Measurements from ENCODE around the gene TTC12. TPM values are rescaled to one million over a fixed set of nuclear protein-coding genes. Genes with fewer than 3 reads are reported as not detected.

Gene TTC12
- total and polyA plus RNA-seq, 9 donors, result 8.1 to 32.5 (median 25.8) TPM

DNA sequence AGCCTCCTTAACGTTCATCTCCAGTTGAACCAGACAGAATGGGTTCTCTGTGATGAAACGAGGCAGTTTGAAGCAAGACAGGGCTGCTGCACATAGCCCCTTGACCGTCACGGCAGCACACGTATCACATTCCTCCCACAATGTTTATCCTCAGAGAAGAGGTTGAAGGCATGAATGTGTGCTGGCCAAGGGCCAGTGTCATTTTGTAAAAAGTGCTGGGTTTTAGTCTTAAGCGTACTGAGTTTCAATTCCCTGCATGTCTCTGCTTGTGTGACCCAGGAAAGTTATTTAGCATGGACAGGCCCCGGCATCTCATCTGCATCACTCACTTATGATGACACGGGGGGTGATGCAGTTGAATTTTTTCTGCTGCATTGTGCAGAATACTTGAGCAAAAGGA, 31.6 kb downstream of the TTC12 start:
- TF ChIP-seq POLR2A (IDR thresholded peaks at IDR 0.05) (no peak), EP300 (IDR thresholded peaks at IDR 0.05) (no peak)
- TF ChIP-seq, protein P1, sequence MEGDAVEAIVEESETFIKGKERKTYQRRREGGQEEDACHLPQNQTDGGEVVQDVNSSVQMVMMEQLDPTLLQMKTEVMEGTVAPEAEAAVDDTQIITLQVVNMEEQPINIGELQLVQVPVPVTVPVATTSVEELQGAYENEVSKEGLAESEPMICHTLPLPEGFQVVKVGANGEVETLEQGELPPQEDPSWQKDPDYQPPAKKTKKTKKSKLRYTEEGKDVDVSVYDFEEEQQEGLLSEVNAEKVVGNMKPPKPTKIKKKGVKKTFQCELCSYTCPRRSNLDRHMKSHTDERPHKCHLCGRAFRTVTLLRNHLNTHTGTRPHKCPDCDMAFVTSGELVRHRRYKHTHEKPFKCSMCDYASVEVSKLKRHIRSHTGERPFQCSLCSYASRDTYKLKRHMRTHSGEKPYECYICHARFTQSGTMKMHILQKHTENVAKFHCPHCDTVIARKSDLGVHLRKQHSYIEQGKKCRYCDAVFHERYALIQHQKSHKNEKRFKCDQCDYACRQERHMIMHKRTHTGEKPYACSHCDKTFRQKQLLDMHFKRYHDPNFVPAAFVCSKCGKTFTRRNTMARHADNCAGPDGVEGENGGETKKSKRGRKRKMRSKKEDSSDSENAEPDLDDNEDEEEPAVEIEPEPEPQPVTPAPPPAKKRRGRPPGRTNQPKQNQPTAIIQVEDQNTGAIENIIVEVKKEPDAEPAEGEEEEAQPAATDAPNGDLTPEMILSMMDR (IDR thresholded peaks at IDR 0.05), result no peak
- DNase-seq, result no peak
- no peak overlapping the region for H3K27ac ChIP-seq
- H3K9me3 ChIP-seq, result no peaks in the 10 kb centered on the region
- no peaks in the 10 kb centered on the region for H3K27me3 ChIP-seq
- WGBS, 3 donors, result 45 to 60% (median 45%) methylated on average over 8 of the region's 8 CpGs
- no peaks in the 10 kb centered on the region for H3K36me3 ChIP-seq
- intact Hi-C loops (cut with DNase I), result no loop called here
- H3K4me3 ChIP-seq, result no peak overlapping the region
- no peaks in the 10 kb centered on the region for H3K4me1 ChIP-seq (ENCODE audit: insufficient read depth)

DNA sequence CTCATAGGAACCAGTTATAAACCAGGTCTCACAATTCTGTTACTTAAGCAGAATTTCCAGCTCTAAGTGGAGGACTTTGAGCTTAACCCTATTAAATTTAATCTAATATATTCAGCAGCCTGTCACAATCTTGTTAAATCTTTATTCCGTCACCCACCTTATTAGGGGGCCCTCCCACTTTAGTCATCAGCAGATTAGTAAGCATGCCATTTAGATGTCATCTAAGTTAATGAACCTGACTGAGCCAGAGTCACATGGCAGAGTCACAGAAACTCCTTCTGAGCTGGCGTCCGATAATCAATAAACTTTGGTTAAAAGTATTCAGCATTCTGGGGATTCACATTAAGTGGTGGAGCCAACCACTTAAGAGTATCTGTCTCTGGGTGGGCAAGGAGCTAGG, 35.1 kb downstream of the TTC12 start:
- Histone ChIP-seq H3K4me3 (no peak overlapping the region), H3K9me3 (no peaks in the 10 kb centered on the region), H3K36me3 (no peaks in the 10 kb centered on the region), H3K27me3 (no peaks in the 10 kb centered on the region), H3K27ac (no peak overlapping the region), H3K4me1 (ENCODE audit: insufficient read depth) (no peaks in the 10 kb centered on the region)
- intact Hi-C loops (cut with DNase I), result no loop called here
- WGBS, 3 donors, result 94 to 97% (median 97%) methylated on average over 3 of the region's 3 CpGs
- TF ChIP-seq, protein P1 (IDR thresholded peaks at IDR 0.05), result no peak
- TF ChIP-seq EP300 (IDR thresholded peaks at IDR 0.05) (no peak), POLR2A (IDR thresholded peaks at IDR 0.05) (no peak)
- no peak for DNase-seq

DNA sequence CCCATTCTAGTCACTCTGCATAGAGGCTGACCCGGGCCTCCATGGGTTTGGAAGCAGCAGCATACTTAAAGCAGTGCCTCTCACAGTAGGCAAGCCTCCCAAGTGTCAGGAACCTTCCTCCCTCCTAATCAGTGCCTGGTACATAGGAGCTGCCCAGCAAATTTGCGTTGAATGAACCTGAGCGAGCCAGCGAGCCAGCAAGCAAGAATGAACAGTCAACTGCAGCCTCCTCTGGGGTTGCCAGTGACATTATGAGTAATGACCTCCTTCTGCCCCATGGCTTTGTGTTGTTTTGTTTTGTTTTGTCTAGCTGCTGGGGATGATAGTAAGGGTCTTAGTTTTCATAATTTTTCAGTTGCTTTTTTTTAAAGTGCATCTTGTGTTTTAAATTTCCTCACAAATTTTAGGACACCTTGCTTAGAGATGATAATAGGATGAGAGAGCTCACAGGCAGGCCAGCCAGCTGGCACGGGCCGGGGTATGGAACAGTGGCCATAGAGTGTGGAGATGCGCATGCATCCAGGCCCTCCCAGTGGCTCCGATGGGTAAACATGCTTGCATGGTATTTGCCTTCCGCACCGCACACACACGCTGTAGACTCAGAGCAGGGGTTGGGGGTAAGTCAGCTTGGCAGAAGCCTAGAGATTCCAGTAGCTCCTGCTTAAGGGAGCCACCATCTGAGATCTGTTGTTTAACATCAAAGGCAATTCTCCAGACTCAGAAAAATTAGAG, 36.1 kb downstream of the TTC12 start:
- no peak for DNase-seq
- Histone ChIP-seq H3K4me3 (no peak overlapping the region), H3K4me1 (ENCODE audit: insufficient read depth) (no peaks in the 10 kb centered on the region), H3K9me3 (no peaks in the 10 kb centered on the region), H3K27me3 (no peaks in the 10 kb centered on the region), H3K27ac (no peak overlapping the region), H3K36me3 (no peaks in the 10 kb centered on the region)
- no peak for TF ChIP-seq EP300 (IDR thresholded peaks at IDR 0.05)
- TF ChIP-seq, protein P1 (IDR thresholded peaks at IDR 0.05), result no peak
- no peak for TF ChIP-seq POLR2A (IDR thresholded peaks at IDR 0.05)
- WGBS, 3 donors, result 56 to 74% (median 63%) methylated on average over 11 of the region's 11 CpGs
- intact Hi-C loops (cut with DNase I), result no loop called here

DNA sequence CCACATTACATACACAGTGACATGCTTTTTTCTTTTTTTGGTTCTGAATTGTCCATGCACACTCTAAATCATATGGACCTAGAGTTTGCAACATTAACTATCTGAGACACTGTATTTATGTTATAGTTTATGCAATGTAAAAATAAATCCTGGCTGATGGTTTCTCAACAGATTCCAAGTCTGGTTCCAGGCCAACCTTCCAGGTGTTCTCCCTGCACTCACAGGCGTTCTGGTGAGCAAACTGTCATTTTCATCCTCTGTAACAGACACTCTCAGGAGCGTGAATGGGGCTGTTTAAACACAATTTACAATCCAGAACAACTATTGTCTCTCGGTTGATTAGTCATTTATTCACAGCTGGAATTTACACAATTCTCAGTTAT, 36.7 kb downstream of the TTC12 start:
- intact Hi-C loops (cut with DNase I), result no loop called here
- H3K36me3 ChIP-seq, result no peaks in the 10 kb centered on the region
- H3K27ac ChIP-seq, result no peak overlapping the region
- 59 to 74% (median 65%) methylated on average over 3 of the region's 3 CpGs for WGBS, 3 donors
- TF ChIP-seq EP300 (IDR thresholded peaks at IDR 0.05) (no peak), POLR2A (IDR thresholded peaks at IDR 0.05) (no peak)
- TF ChIP-seq, protein P1 (IDR thresholded peaks at IDR 0.05), result no peak
- H3K4me3 ChIP-seq, result no peak overlapping the region
- no peak for DNase-seq
- no peaks in the 10 kb centered on the region for H3K27me3 ChIP-seq
- H3K9me3 ChIP-seq, result no peaks in the 10 kb centered on the region
- H3K4me1 ChIP-seq (ENCODE audit: insufficient read depth), result no peaks in the 10 kb centered on the region
